ENCODE results near the gene KIRREL1.

The KIRREL1 gene

GRCh38 chr1:158007667-158008386 lies 14.4 kb downstream of the KIRREL1 start:
- no peak for DNase-seq

GRCh38 chr1:158008630-158009029 lies 15.2 kb downstream of the KIRREL1 start:
- DNase-seq: no peak

GRCh38 chr1:158011714-158012113 lies 18.3 kb downstream of the KIRREL1 start:
- DNase-seq: no peak

- no peak for DNase-seq
Measured at GRCh38 chr1:158013840-158014730, 20.6 kb downstream of the KIRREL1 start.

- DNase-seq: no peak
Measured at GRCh38 chr1:158014731-158015320, 21.4 kb downstream of the KIRREL1 start.

- DNase-seq: no peak
Measured at GRCh38 chr1:158016651-158017335, 23.3 kb downstream of the KIRREL1 start.

- no peak for DNase-seq
Measured at GRCh38 chr1:158017800-158018595, 24.6 kb downstream of the KIRREL1 start.

- no peak for DNase-seq
Measured at GRCh38 chr1:158019171-158019868, 25.9 kb downstream of the KIRREL1 start.

GRCh38 chr1:158020259-158020885 lies 26.9 kb downstream of the KIRREL1 start:
- DNase-seq: no peak

GRCh38 chr1:158020886-158021620 lies 27.6 kb downstream of the KIRREL1 start:
- no peak for DNase-seq

- no peak for DNase-seq
Measured at GRCh38 chr1:158021721-158022120, 28.3 kb downstream of the KIRREL1 start.

GRCh38 chr1:158022554-158023312 lies 29.3 kb downstream of the KIRREL1 start:
- DNase-seq: no peak

GRCh38 chr1:158024737-158025136 lies 31.3 kb downstream of the KIRREL1 start:
- no peak for DNase-seq

- DNase-seq: no peak
Measured at GRCh38 chr1:158025576-158026230, 32.3 kb downstream of the KIRREL1 start.

GRCh38 chr1:158026651-158027050 lies 33.2 kb downstream of the KIRREL1 start:
- no peak for DNase-seq

GRCh38 chr1:158027508-158027907 lies 34.1 kb downstream of the KIRREL1 start:
- no peak for DNase-seq

GRCh38 chr1:158028969-158029368 lies 35.5 kb downstream of the KIRREL1 start:
- no peak for DNase-seq

GRCh38 chr1:158035014-158035413 lies 41.6 kb downstream of the KIRREL1 start:
- no peak for DNase-seq

Measured in midbrain (tissue), 1 donor.